ENCODE data around the gene BMS1. TPM values are rescaled to one million over a fixed set of nuclear protein-coding genes. Genes with fewer than 3 reads are reported as not detected.
"Not testable (repeated sequence)": the region's sequence is repeated elsewhere in the genome, so short reads cannot be mapped to it uniquely, and the experiment has no call there.

The BMS1 gene
- total RNA-seq, 2 experiments from 2014 or later: 38.8 to 40.7 TPM

DNA sequence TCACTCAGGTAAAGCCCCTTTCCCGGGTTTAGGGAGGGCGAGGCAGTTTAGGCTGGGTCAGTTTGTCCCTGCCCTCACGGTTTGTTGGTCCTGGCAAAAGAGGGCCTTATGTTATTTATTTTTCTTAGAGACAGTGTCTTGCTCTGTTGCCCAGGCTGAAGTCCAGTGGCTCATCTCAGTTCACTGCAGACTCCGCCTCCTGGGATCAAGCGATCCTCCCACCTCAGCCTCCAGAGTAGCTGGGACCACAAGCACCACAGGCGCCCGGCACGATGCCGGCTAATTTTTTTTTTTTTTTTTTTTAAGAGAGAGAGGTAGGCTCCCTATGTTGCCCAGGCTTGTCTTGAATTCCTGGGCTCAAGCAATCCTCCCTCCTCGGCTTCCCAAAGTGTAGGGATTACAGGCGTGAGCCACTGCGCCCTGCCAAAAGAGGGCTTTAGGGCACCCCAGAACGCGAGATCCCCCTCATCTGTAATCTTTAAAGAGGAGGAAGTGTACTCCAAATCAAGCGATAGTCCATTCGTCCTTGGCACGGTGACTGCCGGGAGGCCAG, 626 bp upstream of the BMS1 start:
- CTCF ChIA-PET: no interaction called here

DNA sequence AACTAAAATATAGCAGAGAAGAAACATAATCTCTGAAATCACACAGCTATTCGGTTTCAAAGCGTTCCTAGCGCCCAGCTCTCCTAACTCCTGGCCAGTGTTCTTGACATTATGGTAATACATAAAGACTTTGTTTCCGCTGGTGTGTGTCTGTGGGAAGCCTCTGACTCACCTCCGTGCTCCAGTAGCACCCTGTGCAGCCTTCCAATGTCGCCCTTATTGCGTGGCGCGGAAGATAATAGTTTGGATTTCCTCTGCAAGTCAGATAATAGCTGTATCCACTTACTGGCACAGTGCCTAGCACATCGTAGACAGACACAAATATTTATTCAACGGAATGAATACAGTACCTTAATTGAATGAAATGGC, 570 bp downstream of the BMS1 start:
- CTCF ChIA-PET: interaction anchor here (1.1 kb wide), 1 partner anchor 30 kb away, joined by 3 read pairs; no protein-coding TSS in a partner anchor

More for the DNA sequence above, 626 bp upstream of the BMS1 start:
- POLR2A ChIA-PET: interaction anchor here (1.4 kb wide), 1 partner anchor 28 kb away, joined by 5 read pairs; no protein-coding TSS in a partner anchor

DNA sequence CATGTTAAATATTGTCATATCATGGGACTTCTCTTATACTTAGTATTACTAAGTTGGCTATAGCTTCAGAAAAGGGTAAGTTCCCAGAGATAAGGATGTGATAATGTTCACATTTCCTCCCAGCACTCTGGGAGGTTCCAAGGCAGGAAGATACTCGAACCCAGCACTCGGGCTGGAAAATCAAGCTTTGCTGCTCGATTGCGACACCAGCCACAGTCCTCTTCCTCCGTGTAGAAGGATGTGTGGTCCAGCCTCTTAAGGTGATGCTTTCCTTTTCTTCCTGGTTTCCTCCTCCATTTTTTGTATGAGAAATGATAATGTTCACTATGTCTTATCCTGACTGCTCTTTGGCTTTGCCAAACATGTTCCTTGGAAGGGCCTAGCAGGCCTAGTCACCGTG, 3.2 kb downstream of the BMS1 start:
- ChIA-PET POLR2A (no interaction called here), CTCF (interaction anchor here (0.5 kb wide), 1 partner anchor 261 kb away, joined by 3 read pairs; no protein-coding TSS in a partner anchor)

More for the DNA sequence above, 570 bp downstream of the BMS1 start:
- POLR2A ChIA-PET: interaction anchor here (0.8 to 1.4 kb wide), 2 partner anchors 14 to 29 kb away, joined by 5 read pairs; no protein-coding TSS in a partner anchor

DNA sequence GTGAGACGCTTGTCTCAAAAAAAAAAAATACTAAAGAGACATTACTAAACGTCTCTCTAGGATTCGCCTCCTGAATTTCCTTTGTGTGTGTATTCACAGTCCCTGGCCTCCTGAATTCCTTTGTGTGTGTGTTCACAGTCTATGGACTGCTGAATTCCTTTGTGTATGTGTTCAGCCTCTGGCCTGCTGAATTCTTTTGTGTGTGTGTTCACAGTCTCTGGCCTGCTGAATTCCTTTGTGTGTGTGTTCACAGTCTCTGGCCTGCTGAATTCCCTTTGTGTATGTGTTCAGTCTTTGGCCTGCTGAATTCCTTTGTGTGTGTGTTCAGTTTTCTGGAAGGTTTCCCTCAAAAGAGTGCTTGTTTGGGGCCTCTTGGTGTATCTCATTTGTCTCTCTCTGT, 8.2 kb downstream of the BMS1 start:
- ChIA-PET CTCF (interaction anchor here (0.7 kb wide), 1 partner anchor 378 kb away, joined by 3 read pairs; no protein-coding TSS in a partner anchor), POLR2A (interaction anchor here (0.6 kb wide), 1 partner anchor 644 kb away, joined by 9 read pairs; no protein-coding TSS in a partner anchor)

DNA sequence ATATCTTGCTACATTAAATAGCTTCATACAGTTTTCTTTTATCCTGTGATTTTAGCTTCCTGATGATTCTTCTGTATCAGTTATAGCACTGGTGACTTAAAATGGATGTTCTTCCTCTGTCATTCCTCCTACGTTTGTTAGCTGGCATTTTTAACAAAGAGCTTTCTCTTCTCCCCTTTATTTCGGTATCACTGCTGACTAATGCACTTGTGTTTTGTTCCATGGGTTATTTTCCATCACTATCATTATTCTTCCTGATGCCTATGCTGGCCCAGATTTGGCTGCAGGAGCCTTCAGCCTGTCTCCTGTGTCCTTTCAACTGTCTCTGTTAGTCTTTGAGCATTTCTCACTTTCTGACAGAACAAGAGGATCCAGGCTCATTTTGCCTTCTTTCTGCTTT, 13.1 kb downstream of the BMS1 start:
- CTCF ChIA-PET: no interaction called here
- POLR2A ChIA-PET: no interaction called here

DNA sequence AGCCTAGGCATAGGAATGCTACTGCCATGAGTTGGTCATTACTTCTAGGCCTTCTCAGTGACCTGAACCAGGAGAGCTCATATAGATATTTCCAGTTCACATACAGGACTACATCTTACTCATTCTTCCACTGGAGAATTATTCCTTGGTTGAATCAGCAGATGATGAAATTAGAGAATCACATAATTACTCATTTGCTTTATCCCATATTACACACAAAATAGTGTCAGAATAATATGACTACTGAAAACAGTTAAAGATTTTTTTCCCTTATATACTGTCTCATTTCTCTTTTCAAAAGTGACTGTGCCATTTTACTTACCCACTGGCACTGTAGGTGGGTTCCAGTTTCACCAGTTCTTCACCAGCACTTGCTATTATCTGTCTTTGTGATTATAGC, 18.5 kb downstream of the BMS1 start:
- ChIA-PET POLR2A (no interaction called here), CTCF (interaction anchor here (0.7 kb wide), 1 partner anchor 935 kb away, joined by 4 read pairs; no protein-coding TSS in a partner anchor)

DNA sequence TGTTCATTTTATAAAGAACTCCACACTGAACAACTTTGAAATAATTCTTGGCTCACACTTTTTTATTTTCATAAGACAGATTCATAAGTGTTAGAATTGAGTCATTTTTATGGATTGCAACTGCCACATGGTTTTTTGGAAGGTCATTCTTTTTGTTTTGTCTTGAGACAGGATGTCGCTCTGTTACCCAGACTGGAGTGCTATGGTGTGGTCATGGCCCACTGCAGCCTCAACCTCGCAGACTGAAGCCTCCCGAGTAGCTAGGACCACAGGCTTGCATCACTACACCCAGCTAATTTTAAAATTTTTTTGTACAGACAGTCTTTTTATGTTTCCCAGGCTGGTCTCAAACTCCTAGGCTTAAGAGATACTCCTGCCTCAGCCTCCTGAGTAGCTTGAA, 20.3 kb downstream of the BMS1 start:
- CTCF ChIA-PET: no interaction called here

DNA sequence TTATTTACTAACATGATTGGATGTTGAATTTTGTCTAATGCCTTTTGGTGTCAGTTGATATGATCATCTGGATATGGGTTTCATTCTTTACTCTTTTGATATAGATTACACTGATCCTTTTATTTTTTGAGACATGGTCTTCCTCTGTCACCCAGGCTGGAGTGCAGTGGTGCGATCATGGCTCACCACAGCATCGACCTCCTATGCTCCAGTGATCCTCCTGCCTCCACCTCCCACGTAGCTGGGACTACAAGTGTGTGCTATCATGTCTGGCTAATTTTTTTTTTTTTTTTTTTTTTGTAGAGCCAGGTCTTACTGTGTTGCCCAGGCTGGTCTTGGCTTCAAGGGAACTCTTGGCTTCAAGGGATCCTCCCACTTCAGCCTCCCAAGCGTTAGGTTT, 27.1 kb downstream of the BMS1 start:
- ChIA-PET CTCF (no interaction called here), POLR2A (no interaction called here)

More for the DNA sequence above, 20.3 kb downstream of the BMS1 start:
- POLR2A ChIA-PET: no interaction called here

DNA sequence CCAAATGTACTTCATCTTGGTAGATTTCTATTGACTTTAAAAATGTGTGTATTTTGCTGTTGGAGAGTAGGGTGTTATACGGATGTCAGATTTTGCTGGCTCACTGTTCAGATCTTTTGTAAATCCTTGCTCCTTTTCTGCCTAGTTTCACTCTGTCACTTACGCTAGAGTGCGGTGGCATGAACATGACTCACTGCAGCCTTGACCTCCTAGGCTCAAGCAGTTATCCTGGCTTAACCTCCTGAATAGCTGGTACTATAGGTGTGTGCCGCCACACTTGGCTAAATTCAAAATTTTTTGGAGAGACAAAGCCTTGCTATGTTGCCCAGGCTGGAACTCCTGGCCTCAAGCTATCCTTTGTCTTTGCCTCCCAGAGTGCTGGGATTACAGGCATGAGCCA, 29.4 kb downstream of the BMS1 start:
- ChIA-PET CTCF (no interaction called here), POLR2A (no interaction called here)

DNA sequence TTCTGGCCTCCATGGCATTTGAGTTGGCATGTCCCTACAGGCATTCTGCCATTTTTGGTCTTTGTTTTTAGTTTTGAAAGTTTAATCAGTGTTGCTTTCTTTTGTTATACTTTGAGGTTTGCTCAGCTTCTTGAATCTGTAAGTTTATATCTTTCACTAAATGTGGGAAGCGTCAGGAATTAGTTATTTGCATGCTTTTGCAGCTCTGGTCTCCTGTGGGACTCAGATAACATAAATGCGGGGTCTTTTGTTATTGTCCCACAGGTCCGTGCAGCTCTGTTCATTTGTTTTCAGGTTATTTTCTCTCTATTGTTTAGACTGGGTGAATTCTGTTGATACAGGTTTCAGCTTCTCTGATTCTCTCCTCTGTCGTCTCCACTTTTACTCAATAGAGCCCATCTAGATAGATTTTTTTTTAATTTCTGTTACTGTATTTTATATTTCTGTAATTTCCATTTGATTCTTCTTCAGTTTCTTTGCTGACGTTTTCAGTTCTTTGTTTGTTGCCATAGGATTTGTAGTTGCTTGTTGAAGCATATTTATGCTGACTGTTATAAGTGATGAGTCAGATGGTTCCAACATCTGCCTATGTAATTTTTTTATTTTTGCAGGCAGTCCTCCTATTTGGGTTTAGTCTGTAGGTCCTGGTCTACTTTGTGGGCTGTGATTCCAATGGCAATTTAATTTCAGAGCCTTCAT, 31.5 kb downstream of the BMS1 start:
- CTCF ChIA-PET: not testable (repeated sequence)

DNA sequence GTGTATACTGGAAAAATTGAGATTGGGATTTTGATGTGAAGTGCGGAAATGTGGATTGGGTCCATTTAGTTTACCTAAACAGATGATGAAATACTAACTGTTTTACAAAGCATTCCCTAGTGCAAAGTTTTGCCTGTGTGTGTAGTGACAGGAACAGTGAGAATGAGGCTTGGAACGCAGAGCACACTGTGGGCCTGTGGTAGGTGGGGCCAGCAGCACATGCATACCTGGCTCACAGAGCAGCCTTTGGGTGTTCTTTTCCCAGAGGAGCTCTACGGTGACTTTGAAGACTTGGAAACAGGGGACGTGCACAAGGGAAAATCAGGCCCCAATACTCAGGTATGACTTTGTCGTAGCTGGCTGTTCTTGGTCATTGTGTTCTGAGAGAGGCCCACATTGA, 33.7 kb downstream of the BMS1 start:
- CTCF ChIA-PET, POLR2A ChIA-PET: not testable (repeated sequence)

More for the DNA sequence above, 31.5 kb downstream of the BMS1 start:
- POLR2A ChIA-PET: not testable (repeated sequence)

DNA sequence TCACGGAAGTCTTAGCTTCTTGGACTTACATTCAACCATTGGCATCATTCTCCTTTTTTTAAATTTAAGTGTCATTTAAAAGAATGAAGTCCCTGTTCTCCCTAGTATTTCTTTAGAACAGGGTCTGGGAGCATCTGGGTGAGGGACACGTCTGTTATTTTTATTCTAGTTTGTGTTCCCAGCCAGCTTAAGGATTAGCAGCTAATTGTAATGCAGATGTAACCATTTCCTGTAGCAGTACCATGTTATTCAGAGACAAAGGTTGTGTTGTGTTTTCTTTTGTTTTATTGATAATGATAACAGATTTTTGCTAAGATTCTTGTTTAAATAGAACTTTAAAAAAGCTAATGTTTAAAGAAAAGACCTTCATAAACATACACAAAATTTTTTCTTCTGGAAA, 34.3 kb downstream of the BMS1 start:
- ChIA-PET CTCF (no interaction called here), POLR2A (no interaction called here)

DNA sequence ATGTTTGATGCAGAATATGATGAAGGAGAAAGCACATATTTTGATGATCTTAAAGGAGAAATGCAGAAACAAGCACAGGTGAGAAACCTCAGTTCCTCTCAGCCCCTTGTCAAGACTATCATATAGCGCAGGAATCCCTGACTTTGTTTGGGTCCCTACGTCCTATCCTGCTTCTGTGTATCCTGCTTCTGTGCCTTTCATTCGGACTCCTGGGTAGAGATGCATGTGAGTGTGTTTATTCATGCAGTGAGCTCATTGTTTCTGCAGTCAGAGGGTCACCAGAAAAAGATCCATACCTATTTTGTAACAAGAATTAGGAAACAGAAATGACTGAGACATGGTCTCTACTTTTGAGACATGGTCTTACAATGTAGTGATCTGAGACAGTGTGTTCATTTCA, 34.8 kb downstream of the BMS1 start:
- POLR2A ChIA-PET, CTCF ChIA-PET: not testable (repeated sequence)

DNA sequence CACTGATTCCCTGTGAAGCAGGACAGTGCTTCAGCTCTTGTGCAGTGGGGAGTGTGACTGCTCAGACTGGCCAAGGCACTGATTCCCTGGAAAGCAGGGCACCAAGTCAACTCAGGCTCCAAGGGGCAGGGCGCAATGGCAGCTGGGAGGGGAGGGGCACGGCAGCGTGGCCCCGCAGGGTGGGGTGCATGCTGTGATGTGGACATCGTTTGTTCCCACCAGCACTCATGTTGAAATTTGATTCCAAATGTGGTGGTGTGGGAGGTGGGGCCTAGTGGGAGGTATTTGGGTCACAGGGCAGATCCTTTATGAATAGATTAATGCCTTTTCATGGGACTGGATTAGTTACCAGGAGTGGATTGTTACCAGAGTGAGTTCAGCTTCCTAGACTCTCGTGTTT, 44.2 kb downstream of the BMS1 start:
- CTCF ChIA-PET, POLR2A ChIA-PET: not testable (repeated sequence)

DNA sequence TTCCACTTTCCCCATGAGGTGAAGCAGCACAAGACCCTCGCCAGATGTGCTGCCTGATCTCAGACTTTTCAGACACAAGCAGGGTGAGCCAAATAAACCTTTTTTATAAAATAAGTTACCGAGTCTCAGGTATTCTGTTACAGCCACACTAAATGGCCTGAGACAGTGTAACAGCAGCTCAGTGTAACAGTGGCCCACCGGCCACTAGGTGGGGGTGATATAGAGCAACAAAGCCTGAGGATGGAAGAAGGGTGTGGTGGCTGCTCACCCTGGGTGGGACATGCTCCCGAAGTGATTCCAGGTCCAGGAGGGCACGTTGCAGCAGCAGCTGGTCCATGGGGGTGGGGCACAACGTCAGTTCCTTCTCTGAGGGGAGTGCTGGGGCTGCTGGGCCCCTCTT, 44.6 kb downstream of the BMS1 start:
- POLR2A ChIA-PET: no interaction called here
- CTCF ChIA-PET: no interaction called here

DNA sequence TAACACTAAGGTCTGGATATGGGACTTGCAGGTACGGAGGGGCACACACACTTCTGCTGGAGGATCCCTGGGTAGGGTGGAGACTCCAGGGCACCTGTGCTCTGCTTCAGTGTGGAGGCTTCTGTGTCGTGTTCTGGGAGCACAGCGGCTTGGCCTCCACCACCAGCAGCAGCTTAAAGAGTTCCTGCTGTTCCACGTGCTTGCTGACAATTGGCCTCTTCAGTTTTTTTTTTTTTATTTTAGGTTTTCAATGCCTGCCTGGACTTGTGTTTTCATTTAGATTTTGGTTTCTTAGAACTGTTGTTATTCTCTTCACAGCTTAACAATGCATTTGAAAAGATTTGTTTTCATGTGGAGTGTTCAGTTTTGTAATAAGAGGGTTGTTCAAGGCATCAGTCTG, 45.8 kb downstream of the BMS1 start:
- POLR2A ChIA-PET, CTCF ChIA-PET: not testable (repeated sequence)

DNA sequence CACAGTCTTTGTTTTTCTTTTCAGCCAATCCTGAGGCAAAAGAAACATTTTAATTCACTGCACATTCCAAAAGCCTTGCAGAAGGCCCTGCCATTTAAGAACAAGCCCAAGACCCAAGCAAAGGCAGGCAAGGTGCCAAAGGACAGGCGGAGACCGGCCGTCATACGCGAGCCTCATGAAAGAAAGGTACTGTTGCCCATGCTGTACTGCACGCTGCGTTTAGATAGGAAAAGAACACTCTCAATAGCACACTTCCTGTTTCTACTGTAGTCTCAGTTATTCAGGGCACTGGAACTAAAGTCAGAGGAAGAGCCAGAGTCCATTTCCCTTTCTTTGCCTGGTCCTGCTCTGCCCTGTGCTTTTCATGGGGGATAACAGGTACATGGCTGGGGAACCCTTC, 47.6 kb downstream of the BMS1 start:
- ChIA-PET CTCF (no interaction called here), POLR2A (no interaction called here)

DNA sequence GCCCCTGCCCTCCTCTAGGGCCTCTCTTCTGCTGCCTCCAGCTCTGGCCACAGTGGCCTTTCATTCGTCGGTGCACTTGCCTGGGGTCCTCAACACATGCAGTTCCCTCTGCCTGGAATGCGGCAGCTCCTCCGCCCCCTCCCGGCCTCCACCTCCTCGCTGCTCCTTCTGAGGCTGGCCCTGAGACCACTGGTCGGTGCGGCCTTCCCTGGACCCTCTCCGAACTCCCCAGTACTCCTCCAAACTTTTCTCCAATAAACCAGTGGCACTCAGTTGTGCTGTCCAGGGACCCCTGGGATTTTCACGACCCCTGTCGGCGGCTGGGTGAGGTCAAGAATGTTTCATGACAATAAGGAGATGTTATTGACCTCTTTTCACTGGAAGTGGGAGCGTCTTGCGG, 53.5 kb downstream of the BMS1 start:
- ChIA-PET CTCF (no interaction called here), POLR2A (no interaction called here)

DNA sequence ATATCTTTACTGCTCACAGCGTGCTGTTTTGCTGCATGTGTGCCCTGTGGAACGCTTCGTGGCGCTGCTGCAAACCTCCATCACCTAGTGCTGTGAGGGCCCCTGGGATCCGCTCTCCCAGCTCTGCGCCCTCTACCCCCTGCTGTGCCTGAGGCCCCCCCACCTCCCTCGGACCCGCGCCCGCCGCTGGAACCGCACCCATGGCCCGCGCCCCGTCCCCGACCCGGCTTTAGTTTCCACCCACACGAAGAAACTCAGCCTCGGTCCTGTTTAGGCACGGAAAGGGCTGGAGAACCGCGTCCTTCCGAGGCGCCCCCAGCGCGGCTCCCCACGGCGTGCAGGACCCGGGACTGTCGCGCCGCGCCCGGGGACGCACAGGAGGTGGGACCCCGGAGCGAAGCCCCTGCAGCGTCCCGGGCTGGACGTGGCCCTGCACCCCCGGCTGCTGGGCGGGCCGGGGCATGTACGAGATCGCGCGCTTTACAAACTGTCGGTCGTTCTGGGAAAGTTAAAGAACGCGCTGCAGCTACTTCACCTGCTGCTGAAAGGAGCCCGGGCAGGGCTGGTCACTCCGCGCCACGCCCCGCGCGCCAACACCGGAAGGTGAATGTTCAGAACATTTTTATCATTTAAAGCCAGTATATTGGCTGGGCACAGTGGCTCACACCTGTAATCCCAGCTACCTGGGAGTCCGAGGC, 54.3 kb downstream of the BMS1 start:
- ChIA-PET CTCF (interaction anchor here (0.7 kb wide), 1 partner anchor 1448 kb away, joined by 3 read pairs; no protein-coding TSS in a partner anchor), POLR2A (no interaction called here)

DNA sequence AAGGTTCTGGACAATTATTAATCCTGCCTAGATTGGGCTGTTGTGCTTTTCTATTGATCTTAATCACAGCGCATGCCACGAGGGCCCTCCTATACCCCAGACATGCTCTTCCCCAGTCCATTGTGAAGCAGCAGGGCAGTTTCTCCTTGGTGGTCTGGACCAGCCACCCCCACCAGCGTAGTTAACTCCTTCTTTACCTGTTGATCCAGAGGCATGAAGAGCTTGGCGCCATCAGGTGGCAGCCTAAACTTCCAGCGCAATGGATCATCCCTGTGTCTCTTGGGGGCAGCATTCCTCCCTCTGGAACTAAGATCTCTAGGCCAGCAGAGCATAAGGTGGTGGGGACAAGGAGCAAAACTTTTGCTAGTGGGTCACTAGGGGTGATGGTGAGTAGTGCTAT, 62.2 kb downstream of the BMS1 start:
- CTCF ChIA-PET, POLR2A ChIA-PET: not testable (repeated sequence)

DNA sequence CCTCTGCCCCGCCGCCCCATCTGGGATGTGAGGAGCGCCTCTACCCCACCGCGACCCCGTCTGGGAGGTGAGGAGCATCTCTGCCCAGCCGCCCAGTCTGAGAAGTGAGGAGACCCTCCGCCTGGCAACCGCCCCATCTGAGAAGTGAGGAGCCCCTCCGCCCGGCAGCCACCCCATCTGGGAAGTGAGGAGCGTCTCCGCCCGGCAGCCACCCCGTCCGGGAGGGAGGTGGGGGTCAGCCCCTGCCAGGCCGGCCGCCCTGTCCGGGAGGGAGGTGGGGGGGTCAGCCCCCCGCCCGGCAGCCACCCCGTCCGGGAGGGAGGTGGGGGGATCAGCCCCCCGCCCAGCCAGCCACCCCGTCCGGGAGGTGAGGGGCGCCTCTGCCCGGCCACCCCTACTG, 64.7 kb downstream of the BMS1 start:
- CTCF ChIA-PET, POLR2A ChIA-PET: not testable (repeated sequence)
